Effector memory CD4-positive, alpha-beta T cell (primary cell): ENCODE results near the gene LRP2.
A peak's percentile ranks its signal among the peaks of the same experiment; 100 is the strongest.

Experiments
- DNase-seq, 3 donors: peaks; one replicate each; pipeline ENCODE4 v3.0.0-alpha.2; 2020
- H3K27ac ChIP-seq: 2 replicates; pipeline ENCODE4 v1.7.0; 2013; ENCODE audit warnings: mild to moderate bottlenecking, low read length, moderate library complexity; ENCODE audit not compliant: insufficient read depth, poor library complexity, severe bottlenecking
- H3K27me3 ChIP-seq: replicated peaks from 2 replicates; pipeline ENCODE4 v1.7.0; 2013; ENCODE audit warnings: mild to moderate bottlenecking, low read length; ENCODE audit not compliant: insufficient read depth, control insufficient read depth, poor library complexity, severe bottlenecking
- H3K36me3 ChIP-seq: 2 replicates; pipeline ENCODE4 v1.7.0; 2013; ENCODE audit warnings: mild to moderate bottlenecking, low read length, moderate library complexity; ENCODE audit not compliant: control insufficient read depth, insufficient read depth
- H3K4me1 ChIP-seq: 2 replicates; pipeline ENCODE4 v1.7.0; 2013; ENCODE audit warnings: low read length, mild to moderate bottlenecking; ENCODE audit not compliant: control insufficient read depth, insufficient read depth, poor library complexity, severe bottlenecking
- H3K4me3 ChIP-seq: 2 replicates; pipeline ENCODE4 v1.7.0; 2013; ENCODE audit warnings: low read length, low read depth, mild to moderate bottlenecking; ENCODE audit not compliant: insufficient read depth, poor library complexity, severe bottlenecking
- H3K9me3 ChIP-seq: 2 replicates; pipeline ENCODE4 v1.7.0; 2013; ENCODE audit warnings: mild to moderate bottlenecking, low read length, moderate library complexity; ENCODE audit not compliant: control insufficient read depth

Gene LRP2

DNA sequence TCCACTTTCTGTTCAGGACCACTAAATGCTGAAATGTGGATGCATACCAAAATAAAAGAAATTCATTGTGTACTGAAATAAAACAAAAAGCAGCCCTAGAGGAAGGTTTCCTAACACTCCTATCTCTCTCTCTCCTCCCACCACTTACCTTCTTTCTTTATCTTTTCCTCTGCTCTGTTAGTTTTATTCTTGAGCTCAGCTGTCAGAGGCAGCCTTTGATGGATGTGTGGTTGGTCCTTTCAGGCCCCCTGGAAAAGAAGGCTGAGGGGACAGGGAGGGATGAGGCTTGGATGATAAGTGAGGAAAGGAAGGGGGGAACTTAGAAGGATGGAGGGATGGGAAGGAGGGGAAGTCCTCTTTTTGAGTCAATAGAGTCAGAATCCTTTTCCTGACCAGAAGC, 245.3 kb downstream of the LRP2 start:
- DNase-seq = no peak
- no peaks in the 10 kb centered on the region for H3K27me3 ChIP-seq
- H3K36me3 ChIP-seq = no peaks in the 10 kb centered on the region
- H3K4me3 ChIP-seq = no peak overlapping the region
- H3K9me3 ChIP-seq = no peaks in the 10 kb centered on the region
- H3K4me1 ChIP-seq = no peaks in the 10 kb centered on the region
- no peak overlapping the region for H3K27ac ChIP-seq

GRCh38 chr2:169116327-169116726, 246.0 kb downstream of the LRP2 start:
- H3K36me3 ChIP-seq = no peaks in the 10 kb centered on the region
- no peaks in the 10 kb centered on the region for H3K27me3 ChIP-seq
- no peaks in the 10 kb centered on the region for H3K4me1 ChIP-seq
- H3K4me3 ChIP-seq = no peak overlapping the region
- DNase-seq = no peak
- H3K27ac ChIP-seq = no peak overlapping the region
- no peaks in the 10 kb centered on the region for H3K9me3 ChIP-seq

DNA sequence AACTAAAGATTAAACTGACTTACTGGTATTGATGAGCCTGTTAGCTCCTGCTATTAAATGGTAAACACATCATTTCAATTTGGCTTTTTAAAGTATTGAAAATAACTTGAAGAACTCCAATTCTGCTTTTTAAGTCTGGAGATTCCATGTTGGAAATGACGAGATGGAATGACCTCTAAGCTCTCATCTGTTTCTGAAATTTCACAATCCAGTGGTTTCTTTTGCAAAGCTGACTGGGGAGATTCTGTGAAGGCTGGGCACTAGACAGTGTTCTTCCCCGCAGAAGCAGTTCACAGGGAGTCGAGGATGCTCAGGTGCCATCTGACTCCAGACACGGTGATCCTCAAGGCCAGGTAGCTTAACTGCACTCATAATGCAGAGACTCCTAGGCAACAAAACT, 248.3 kb downstream of the LRP2 start:
- Histone ChIP-seq H3K4me1 (peaks cover 10% of the 10 kb centered on the region), H3K27ac (no peak overlapping the region), H3K9me3 (no peaks in the 10 kb centered on the region), H3K36me3 (no peaks in the 10 kb centered on the region), H3K4me3 (no peak overlapping the region), H3K27me3 (no peaks in the 10 kb centered on the region)
- DNase-seq = no peak

DNA sequence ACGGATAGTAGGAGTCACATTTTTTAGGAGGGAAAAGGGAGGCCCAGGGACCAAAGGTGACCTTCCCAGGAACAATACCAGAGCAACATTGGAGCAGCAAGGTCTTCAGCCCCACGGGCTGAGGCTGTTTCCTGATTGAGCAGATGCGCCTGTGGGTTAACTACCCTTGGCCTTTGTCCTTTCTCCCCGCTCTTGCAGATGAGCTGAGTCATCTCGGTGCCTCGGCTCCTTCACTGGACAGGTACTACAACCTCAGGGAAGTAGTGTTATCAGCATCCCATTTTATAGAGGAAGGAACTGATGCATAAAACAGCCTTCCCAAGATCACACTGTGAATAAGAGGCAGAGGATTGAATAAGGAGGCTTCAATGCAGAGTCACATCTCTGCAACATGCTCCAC, 249.5 kb downstream of the LRP2 start:
- Histone ChIP-seq H3K4me3 (no peak overlapping the region), H3K27me3 (no peaks in the 10 kb centered on the region), H3K9me3 (no peaks in the 10 kb centered on the region), H3K36me3 (no peaks in the 10 kb centered on the region), H3K27ac (no peak overlapping the region), H3K4me1 (peaks cover 19% of the 10 kb centered on the region)
- no peak for DNase-seq

- H3K36me3 ChIP-seq = no peaks in the 10 kb centered on the region
- peaks cover 37% of the 10 kb centered on the region for H3K4me1 ChIP-seq
- no peaks in the 10 kb centered on the region for H3K27me3 ChIP-seq
- no peak overlapping the region for H3K27ac ChIP-seq
- DNase-seq = no peak
- H3K4me3 ChIP-seq = no peak overlapping the region
- H3K9me3 ChIP-seq = no peaks in the 10 kb centered on the region
These were observed 251.4 kb downstream of the LRP2 start for GRCh38 chr2:169110916-169111315.

- no peak for DNase-seq
- no peak overlapping the region for H3K4me3 ChIP-seq
- peaks cover 42% of the 10 kb centered on the region for H3K4me1 ChIP-seq
These were observed 251.9 kb downstream of the LRP2 start for GRCh38 chr2:169110419-169110818.

GRCh38 chr2:169109502-169110409, 252.6 kb downstream of the LRP2 start:
- no peaks in the 10 kb centered on the region for H3K27me3 ChIP-seq
- H3K4me1 ChIP-seq = peaks cover 46% of the 10 kb centered on the region
- H3K36me3 ChIP-seq = no peaks in the 10 kb centered on the region
- DNase-seq = peak; percentile 50 to 74 (median 56)
- H3K27ac ChIP-seq = no peak overlapping the region
- H3K9me3 ChIP-seq = no peaks in the 10 kb centered on the region
- H3K4me3 ChIP-seq = no peak overlapping the region

More at GRCh38 chr2:169110419-169110818, 251.9 kb downstream of the LRP2 start:
- Histone ChIP-seq H3K9me3 (no peaks in the 10 kb centered on the region), H3K36me3 (no peaks in the 10 kb centered on the region), H3K27me3 (no peaks in the 10 kb centered on the region), H3K27ac (no peak overlapping the region)

DNA sequence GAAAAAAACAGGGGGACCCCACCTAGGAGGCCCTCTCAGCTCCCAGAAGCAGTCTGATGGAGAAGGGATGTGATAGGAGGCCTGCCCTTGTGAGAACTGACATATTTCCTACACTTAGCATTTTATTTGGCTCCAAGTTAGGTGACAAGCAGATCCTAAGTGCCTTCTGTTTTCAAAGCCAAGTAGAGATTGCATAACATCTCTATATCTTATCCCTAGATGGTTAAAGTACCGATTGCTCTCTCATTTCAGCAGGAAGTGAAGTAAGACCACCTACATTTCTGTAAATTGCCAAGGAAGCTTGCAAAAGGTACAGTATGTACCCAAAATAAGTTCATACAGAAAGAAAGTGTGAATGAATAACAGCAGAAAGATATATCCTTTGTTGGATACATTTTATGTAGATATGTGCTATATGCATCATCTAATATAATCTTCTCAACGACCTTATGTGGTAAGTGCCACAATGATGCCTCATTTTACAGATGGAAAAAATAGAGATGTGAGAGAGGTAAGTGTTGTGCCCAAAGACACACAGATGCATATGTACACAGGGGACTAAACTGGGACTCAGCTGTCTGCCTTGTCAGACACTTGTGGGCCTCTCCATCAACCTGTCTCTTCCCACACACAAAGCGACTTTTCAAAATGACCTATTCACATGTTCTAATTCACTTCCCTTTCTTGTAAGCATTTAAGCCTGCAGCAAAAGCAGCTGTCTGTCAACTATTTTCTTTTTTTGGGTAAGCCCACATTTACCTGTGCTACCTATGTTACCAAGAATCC, 254.0 kb downstream of the LRP2 start:
- peak overlapping the region; percentile 0 for H3K27ac ChIP-seq
- H3K4me3 ChIP-seq = no peak overlapping the region
- no peaks in the 10 kb centered on the region for H3K27me3 ChIP-seq
- no peaks in the 10 kb centered on the region for H3K36me3 ChIP-seq
- DNase-seq = no peak
- peaks cover 46% of the 10 kb centered on the region for H3K4me1 ChIP-seq
- no peaks in the 10 kb centered on the region for H3K9me3 ChIP-seq

- Histone ChIP-seq H3K27me3 (no peaks in the 10 kb centered on the region), H3K9me3 (no peaks in the 10 kb centered on the region), H3K4me3 (no peak overlapping the region), H3K27ac (peak overlapping the region; percentile 0), H3K36me3 (no peaks in the 10 kb centered on the region), H3K4me1 (peaks cover 46% of the 10 kb centered on the region)
- DNase-seq = peak in 2 of 3 donors; percentile 11 to 13
These were observed 254.7 kb downstream of the LRP2 start for GRCh38 chr2:169107645-169108044.
